SW480 (cell line): ENCODE results near the gene DIP2B.
"Not testable (repeated sequence)": the region's sequence is repeated elsewhere in the genome, so short reads cannot be mapped to it uniquely, and the experiment has no call there.

Experiments used
- DNase-seq: peaks from one replicate; pipeline ENCODE4 v3.0.0-alpha.2; 2016; ENCODE audit warnings: low spot score

The DIP2B gene

DNA sequence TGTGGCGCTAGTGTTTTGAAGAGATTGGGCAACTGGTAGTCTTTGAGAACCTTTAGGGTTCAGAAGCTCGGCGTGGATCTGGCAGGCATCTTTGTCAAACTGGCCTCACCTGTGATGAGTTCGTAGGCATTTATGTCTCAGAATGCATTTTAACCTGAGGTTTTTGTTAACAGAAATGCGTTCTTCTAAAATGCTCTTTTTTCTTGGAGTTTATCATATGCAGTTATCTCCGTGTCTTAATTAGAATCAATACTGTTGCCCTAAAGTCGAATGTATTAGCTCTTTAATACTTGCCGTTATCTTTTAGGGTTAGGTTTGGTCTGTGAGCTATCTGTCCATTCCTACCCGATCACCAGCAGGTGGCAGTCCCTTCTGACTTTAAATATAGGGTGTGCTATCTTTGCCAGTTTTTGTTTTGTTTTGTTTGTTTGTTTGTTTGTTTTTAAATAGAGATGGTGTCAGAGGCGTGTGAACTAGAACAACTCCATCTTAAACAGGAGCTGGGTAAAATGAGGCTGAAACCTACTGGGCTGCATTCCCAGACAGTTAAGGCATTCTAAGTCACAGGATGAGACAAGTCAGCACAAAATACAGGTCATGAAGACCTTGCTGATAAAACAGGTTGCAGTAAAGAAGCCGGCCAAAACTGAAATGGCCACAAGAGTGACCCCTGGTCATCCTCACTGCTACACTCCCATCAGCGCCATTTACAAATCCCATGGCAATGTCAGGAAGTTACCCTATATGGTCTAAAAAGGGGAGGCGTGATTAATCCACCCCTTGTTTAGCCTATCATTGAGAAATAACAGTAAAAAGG lies 260.5 kb downstream of the DIP2B start:
- DNase-seq, result peak; percentile 81

DNA sequence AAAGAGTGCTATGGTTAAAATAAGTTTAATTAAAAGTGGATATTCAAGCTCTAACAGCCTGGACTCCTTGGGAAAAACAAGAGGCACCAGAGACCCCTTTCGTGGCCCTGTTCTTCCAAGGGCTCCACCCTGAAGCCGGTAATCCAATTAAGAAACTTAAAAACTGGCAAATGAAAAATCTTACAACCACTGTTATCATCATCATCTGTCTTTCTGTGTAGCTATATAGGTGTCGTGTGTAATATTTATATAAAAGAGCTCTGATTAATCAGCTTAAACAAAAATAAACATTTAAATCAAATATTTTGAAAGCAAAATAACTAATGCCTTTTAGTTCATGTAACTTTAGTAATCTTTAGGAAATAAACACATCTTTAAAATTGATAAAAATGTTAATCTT lies 263.6 kb downstream of the DIP2B start:
- DNase-seq, result no peak

DNA sequence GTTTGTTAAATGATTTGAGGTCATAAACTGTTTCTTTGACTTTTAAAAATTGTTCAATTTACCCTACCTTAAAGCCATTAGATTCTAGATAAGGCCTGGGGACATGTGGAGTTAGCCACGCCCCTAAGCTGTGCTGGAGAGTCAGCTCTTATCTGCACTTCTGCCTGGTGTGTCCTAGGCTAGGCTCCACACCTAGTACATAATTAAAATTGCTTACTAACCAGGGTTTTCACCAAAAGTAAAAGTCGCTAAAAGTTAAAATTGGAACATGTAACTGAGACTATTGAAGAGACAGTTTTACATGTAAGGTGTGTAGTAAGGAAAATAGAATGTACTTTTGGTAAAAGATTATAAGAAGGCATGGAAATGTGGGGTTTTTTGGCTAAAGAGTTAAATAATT lies 264.0 kb downstream of the DIP2B start:
- not testable (repeated sequence) for DNase-seq

DNA sequence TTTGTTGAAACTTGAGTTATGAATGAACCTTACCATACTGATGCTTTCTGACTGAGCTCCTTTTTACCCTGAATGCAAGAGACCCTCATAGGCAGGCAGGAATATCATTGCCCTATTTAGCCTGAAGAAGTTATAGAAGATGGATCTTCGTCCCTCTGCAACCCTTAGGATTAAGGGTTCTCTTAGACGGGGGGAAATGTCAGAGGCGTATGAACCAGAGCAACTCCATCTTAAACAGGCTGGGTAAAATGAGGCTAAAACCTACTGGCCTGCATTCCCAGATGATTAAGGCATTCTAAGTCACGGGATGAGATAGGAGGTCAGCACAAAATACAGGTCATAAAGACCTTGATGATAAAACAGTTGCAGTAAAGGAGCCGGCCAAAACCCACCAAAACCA lies 266.6 kb downstream of the DIP2B start:
- DNase-seq, result no peak

DNA sequence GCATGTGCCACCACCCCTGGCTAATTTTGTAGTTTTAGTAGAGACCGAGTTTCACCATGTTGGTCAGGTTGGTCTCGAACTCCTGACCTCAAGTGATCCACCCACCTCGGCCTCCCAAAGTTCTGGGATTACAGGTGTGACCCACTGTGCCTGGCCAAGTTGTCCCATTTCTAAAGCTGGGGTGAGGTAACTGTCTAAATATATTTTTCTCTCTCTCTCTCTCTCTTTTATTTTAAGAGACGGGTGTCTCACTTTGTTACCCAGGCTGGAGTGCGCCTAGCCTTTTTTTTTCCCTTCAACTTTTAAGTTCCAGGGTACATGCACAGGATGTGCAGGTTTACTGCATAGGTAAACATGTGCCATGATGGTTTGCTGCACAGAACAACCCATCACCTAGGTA lies 267.7 kb downstream of the DIP2B start:
- no peak for DNase-seq

DNA sequence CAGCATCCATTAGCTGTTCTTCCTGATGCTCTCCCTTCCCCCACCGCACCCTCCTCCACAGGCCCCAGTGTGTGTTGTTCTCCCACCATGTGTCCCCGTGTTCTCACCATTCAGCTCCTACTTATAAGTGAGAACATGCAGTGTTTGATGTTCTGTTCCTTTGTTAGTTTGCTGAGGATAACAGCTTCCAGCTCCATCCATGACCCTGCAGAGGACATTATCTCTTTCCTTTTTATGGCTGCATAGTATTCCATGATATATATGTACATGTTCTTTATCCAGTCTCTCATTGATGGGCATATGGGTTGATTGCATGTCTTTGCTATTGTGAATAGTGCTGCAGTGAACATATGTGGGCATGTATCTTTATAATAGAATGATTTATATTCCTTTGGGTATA lies 268.1 kb downstream of the DIP2B start:
- DNase-seq, result no peak

DNA sequence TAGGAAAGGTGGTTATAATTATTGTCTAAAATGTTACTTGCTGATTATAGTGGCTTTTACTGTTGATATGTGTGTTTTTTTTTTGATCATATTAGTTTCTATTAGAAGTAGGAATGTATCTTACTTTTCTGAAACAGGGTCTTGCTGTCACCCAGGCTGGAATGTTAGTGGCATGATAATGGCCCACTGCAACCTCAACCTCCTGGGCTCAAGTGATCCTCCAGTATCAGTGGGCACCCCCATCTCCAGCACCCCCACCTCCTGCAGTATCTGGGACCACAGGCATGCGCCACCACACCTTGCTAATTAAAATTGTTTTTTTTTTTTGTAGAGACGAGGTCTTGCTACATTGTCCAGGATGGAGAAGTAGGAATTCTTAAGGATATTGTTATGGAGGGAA lies 270.5 kb downstream of the DIP2B start:
- DNase-seq, result no peak

DNA sequence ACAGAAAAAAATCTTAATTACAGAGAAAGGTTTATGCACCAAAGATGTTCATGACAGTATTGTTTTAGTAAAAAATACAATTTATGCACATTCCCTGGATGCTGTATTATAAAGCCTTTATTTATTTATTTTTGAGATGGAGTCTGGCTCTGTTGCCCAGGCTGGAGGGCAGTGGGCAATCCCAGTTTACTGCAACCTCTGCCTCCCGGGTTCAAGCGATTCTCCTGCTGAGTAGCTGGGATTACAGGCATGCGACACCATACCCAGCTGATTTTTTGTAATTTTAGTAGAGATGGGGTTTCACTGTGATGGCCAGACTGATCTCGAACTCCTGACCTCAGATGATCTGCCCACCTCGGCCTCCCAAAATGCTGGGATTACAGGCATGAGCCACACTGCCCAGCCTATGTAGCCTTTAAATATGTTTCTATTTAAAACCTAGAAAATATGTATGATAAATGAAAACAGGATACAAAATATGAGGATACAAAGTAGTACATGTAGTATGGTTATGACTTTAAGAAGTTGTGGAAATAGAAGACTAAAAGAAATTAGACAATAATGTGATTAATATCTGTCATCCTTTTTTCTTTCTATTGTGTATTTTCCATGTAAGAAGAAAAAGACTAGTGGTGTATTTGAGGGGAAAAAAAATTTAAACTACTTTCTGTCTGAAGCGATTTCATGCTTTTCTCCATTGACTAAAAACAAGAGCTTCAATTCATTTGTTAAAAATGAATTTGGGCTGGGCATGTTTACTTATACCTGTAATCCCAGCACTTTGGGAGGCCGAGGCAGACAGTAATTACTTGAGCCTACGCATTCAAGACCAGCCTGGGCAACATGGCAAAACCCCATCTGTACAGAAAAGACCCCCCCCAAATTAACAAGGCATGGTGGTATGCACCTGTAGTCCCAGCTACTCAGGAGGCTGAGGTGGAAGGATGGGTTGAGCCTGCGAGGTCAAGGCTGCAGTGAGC lies 272.3 kb downstream of the DIP2B start:
- no peak for DNase-seq

DNA sequence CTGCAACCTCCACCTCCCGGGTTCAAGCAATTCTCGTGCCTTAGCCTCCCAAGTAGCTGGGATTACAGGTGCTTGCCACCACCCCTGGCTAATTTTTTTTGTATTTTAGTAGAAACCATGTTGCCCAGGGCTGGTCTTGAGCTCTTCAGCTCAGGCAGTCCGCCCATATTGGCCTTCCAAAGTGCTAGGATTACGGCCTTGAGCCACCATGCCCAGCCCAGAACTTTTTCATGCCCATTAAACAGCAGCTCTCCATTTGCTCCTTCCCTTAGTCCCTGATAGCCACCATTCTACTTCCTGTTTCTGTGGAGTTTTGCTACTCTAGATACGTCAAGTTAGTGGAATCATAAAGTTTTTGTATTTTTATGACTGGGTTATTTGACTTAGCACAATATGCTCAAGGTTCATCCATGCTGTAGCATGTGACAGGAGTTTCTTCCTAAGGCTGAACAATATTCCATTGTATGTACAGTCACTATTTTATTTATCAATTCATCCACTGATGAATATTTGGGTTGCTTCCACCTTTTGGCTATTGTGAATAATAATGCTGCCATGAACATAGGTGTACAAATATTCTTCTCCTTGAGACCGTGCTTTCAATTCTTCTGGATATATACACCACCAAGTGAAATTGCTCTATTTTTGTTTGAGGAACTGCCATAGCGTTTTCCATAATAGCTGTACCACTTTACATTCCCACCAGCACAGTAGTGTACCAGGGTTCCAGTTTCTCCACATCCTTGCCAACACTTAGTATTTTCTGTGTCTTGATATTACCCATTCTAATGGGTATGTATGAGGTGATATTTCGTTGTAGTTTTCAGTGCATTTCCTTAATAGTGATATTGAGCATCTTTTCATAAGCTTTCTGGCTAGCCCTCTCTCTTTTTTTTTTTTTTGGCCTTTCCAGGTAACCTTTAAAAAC lies 274.1 kb downstream of the DIP2B start:
- DNase-seq, result no peak

DNA sequence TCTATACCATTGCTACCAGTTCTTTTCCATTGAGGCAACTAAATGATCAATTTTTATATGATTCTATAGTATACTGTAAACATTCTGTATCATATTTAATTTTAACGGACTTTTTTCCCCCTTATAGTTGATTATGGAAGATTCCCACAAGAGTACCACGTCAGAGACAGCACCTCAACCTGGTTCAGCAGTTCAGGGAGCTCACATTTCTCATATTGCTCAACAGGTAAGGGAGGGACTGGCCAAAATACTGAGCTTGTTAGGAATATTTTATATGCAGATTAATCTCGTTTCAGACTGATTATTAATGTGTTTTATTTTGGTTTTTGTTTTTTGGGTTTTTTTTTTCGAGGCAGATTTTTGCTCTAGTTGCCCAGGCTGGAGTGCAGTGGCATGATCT lies 275.2 kb downstream of the DIP2B start:
- no peak for DNase-seq

DNA sequence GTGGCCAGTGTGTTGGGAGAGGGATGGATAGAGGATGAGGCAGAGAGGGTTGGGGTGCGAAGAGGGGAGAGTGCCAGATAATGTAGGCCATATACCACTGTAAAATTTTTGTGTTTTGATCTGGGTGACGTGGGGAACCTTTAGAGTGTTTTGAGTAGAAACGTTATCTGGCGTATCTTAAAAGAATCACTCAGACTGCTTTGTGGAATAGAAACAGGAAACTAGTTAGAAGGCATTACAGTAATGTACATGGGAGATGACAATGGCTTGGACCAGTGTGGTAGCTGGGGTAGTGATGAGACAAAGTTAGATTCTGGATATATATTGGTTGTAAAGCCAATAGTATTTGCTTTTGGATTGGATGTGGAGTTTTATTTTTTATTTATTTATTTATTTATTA lies 279.7 kb downstream of the DIP2B start:
- no peak for DNase-seq

DNA sequence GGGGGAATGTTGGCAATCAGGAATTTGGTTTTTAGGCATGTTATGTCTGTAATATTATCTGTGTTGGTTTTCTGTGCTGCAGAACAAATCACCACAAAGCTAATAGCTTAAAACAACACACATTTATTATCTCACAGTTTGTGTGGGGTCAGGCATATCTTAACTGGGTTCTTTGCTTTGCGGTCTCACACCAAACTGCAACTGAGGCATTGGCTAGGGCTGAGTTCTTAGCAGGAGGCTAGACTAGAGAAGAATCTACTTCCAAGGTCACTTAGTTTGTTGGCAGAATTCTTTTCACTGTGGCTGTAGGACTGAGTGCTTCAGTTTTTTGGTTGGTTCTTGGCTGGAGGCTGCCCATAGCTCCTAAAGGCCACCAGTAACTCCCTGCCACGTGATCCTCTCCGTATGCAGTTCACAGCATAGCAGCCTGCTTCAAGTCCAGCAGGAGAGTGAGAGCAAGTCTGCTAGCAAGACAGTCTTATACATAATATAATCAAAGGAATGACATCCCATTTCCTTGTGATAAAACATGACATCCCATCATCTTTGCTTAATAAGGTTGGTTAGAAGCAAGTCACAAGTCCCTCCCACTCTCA lies 280.7 kb downstream of the DIP2B start:
- no peak for DNase-seq

DNA sequence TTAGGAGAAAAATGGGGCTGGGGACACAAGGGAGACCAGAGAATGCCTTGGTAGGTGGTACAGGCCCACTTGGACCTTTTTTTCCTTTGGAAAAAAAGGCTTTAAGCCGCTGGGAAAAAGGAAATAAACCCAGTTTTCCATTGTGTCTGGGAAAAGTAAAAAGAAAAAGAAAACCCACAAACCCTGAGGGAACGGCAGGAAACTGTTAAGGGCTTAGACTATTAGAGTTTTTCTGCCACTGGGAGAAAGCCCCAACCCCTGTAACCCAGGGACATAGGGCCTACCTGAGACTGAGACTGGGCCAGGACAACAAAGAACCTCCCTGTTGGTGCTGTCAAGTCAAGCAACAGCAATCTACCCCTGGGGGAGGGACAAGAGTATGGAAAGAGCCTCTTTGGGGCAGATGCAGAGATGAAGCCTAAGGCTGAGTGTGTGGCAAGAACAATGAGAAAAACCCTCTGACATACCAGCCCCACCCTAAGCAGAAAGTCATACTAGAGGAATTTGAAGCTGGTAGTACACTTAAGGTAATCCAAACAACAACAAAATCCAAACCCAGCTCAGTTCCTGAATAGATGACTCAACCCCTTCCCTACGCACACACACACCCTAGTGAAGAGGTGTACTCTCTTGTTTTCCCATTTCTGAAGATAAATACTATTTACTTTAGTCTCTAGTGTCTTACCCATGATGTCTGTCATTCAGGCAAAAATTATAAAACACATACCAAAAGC lies 281.9 kb downstream of the DIP2B start:
- peak; percentile 98 for DNase-seq

DNA sequence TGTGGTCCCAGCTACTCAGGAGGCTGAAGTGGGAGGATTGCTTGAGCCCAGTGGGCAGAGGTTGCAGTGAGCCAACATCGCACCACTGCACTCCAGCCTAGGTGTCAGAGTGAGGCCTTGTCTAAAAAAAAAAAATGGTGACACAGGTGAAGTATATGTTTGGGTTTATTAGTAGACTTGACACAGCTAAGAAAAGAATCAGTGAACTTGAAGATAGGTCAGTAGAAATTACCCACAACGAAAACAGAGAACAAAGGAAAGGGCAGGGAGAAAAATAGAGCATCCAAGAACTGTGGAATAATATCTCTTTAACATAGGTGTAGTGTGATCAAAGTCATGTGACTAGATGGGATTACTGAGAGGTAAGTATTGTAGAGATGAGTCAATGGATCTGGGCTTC lies 282.8 kb downstream of the DIP2B start:
- DNase-seq, result peak; percentile 27

DNA sequence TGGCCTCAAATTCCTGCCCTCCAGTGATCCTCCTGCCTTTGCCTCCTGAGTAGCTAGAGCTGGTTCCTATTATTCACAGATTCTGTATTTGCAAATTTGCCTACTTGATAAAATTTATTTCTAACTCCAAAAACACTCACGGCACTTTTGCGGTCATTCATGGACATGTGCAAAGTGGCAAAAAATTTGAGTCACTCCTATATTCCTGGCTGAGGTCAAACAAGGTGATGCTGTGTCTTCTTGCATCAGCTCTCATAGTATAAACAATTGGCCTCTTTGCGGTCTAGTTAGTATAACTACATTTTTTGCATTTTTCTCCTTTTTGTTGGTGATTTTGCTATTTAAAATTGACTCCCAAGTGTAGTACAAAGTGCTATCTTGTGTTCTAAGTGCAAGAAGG lies 283.8 kb downstream of the DIP2B start:
- no peak for DNase-seq

DNA sequence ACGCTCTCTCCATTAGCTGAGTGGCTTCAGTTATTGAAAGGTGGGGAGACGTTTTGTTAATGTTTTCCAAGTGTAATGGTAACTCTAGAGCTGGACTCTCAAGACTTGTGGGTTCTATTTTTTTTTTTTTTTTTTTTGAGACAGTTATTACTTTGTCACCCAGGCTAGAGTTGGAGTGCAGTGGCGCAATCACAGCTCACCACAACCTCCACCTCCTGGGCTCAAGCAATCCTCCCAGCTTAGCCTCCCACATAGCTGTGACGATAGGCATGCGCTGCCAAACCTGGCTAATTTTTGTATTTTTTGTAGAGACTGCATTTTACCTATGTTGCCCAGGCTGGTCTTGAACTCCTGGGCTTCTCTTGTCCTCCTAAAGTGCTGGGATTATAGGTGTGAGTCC lies 285.3 kb downstream of the DIP2B start:
- DNase-seq, result no peak
